Mesendoderm (in vitro differentiated cells): ENCODE data around the gene SV2C.
A peak's percentile ranks its signal among the peaks of the same experiment; 100 is the strongest.
"Not testable (repeated sequence)": the region's sequence is repeated elsewhere in the genome, so short reads cannot be mapped to it uniquely, and the experiment has no call there.

Experiments
- DNase-seq: peaks from one replicate; pipeline ENCODE4 v3.0.0; 2013
- H2AK5ac ChIP-seq: 2 replicates; pipeline ENCODE4 v1.6.1; 2013; ENCODE audit warnings: low read length, inconsistent platforms
- H2BK120ac ChIP-seq: 2 replicates; pipeline ENCODE4 v1.6.1; 2013; ENCODE audit warnings: low read depth, mild to moderate bottlenecking, low read length, moderate library complexity, mixed read lengths
- H2BK15ac ChIP-seq: replicated peaks from 2 replicates; pipeline ENCODE4 v1.6.1; 2013; ENCODE audit warnings: low read depth, mild to moderate bottlenecking, moderate library complexity
- H2BK5ac ChIP-seq: 2 replicates; pipeline ENCODE4 v1.6.1; 2013; ENCODE audit warnings: low read length, inconsistent platforms
- H3K18ac ChIP-seq: 2 replicates; pipeline ENCODE4 v1.6.1; 2013; ENCODE audit warnings: mild to moderate bottlenecking, low read length, mixed read lengths
- H3K23ac ChIP-seq: one replicate; pipeline ENCODE4 v1.6.1; 2013; ENCODE audit warnings: low read length
- H3K27ac ChIP-seq: 2 replicates; pipeline ENCODE4 v1.5.1; 2013; ENCODE audit warnings: low read depth, mild to moderate bottlenecking, inconsistent platforms, low read length, moderate library complexity
- H3K27me3 ChIP-seq: 2 replicates; pipeline ENCODE4 v1.6.1; 2013; ENCODE audit warnings: low read length, control low read depth, mild to moderate bottlenecking, inconsistent platforms; ENCODE audit not compliant: insufficient read depth, poor library complexity
- H3K36me3 ChIP-seq: 2 replicates; pipeline ENCODE4 v1.6.1; 2013; ENCODE audit warnings: low read length, inconsistent platforms; ENCODE audit not compliant: control insufficient read depth, insufficient read depth
- H3K4ac ChIP-seq: one replicate; pipeline ENCODE4 v1.6.1; 2013; ENCODE audit warnings: low read depth, mild to moderate bottlenecking, low read length, moderate library complexity
- H3K4me1 ChIP-seq: 2 replicates; pipeline ENCODE4 v1.6.1; 2013; ENCODE audit warnings: low read depth, low read length, inconsistent platforms; ENCODE audit not compliant: control insufficient read depth
- H3K4me2 ChIP-seq: 2 replicates; pipeline ENCODE4 v1.6.1; 2013; ENCODE audit warnings: low read length
- H3K4me3 ChIP-seq: 2 replicates; pipeline ENCODE4 v1.5.1; 2013; ENCODE audit warnings: mild to moderate bottlenecking, low read length
- H3K56ac ChIP-seq: one replicate; pipeline ENCODE4 v1.6.1; 2013; ENCODE audit warnings: low read length
- H3K79me1 ChIP-seq: 2 replicates; pipeline ENCODE4 v1.6.1; 2013; ENCODE audit warnings: low read length, inconsistent platforms
- H3K79me2 ChIP-seq: 2 replicates; pipeline ENCODE4 v1.6.1; 2013; ENCODE audit warnings: mild to moderate bottlenecking, low read length; ENCODE audit not compliant: control insufficient read depth, insufficient read depth
- H3K9ac ChIP-seq: 2 replicates; pipeline ENCODE4 v1.6.1; 2013; ENCODE audit warnings: low read length, inconsistent platforms
- H4K5ac ChIP-seq: one replicate; pipeline ENCODE4 v1.6.1; 2013; ENCODE audit warnings: low read length
- H4K8ac ChIP-seq: one replicate; pipeline ENCODE4 v1.6.1; 2013; ENCODE audit warnings: low read depth, mild to moderate bottlenecking, control low read depth, low read length, moderate library complexity
- WGBS: extraction: QIAGEN DNeasy Blood & Tissue Kit; methylation state at CpG from one replicate; pipeline ENCODE4 v1.1.7; 2013; ENCODE audit warnings: low lambda C conversion rate, missing lambda C conversion rate; ENCODE audit not compliant: insufficient coverage; ENCODE audit errors: extremely low coverage; 5-methylcytosine and 5-hydroxymethylcytosine counted together

The SV2C gene

GRCh38 chr5:76367623-76368371, 284.6 kb downstream of the SV2C start:
- H3K36me3 ChIP-seq = no peaks in the 10 kb centered on the region
- no peak overlapping the region for H3K4ac ChIP-seq
- H3K18ac ChIP-seq = no peak overlapping the region
- H3K23ac ChIP-seq = no peak overlapping the region
- no peak overlapping the region for H2BK5ac ChIP-seq
- H3K4me1 ChIP-seq = peaks cover 3% of the 10 kb centered on the region
- H3K27ac ChIP-seq = no peak overlapping the region
- H3K4me3 ChIP-seq = no peak overlapping the region
- DNase-seq = peak; percentile 83
- no peaks in the 10 kb centered on the region for H3K79me1 ChIP-seq
- H4K5ac ChIP-seq = no peak overlapping the region
- H2BK120ac ChIP-seq = no peak overlapping the region
- no peak overlapping the region for H3K56ac ChIP-seq
- no peaks in the 10 kb centered on the region for H3K79me2 ChIP-seq
- WGBS = no CpG with 5 or more reads among the region's 6 CpGs
- no peak overlapping the region for H3K9ac ChIP-seq
- no peak overlapping the region for H4K8ac ChIP-seq
- no peak overlapping the region for H3K4me2 ChIP-seq
- H2AK5ac ChIP-seq = no peak overlapping the region
- no peaks in the 10 kb centered on the region for H3K27me3 ChIP-seq
- H2BK15ac ChIP-seq = no peak overlapping the region

- WGBS = no CpG with 5 or more reads among the region's 1 CpG
- Histone ChIP-seq H3K79me2 (no peaks in the 10 kb centered on the region), H4K8ac (no peak overlapping the region), H3K4me1 (peaks cover 4% of the 10 kb centered on the region), H3K18ac (no peak overlapping the region), H3K4ac (no peak overlapping the region), H2BK15ac (no peak overlapping the region), H3K23ac (no peak overlapping the region), H3K56ac (no peak overlapping the region), H3K9ac (no peak overlapping the region), H3K79me1 (no peaks in the 10 kb centered on the region), H2AK5ac (no peak overlapping the region), H3K27me3 (no peaks in the 10 kb centered on the region), H3K36me3 (no peaks in the 10 kb centered on the region), H2BK5ac (no peak overlapping the region), H3K4me2 (no peak overlapping the region), H3K4me3 (no peak overlapping the region), H2BK120ac (no peak overlapping the region), H3K27ac (no peak overlapping the region), H4K5ac (no peak overlapping the region)
- DNase-seq = no peak
Observed at GRCh38 chr5:76368941-76369340, 285.8 kb downstream of the SV2C start.

- H3K4me3 ChIP-seq, H3K79me2 ChIP-seq, H3K36me3 ChIP-seq, H2AK5ac ChIP-seq, H2BK5ac ChIP-seq, H3K18ac ChIP-seq, H3K4me1 ChIP-seq, H3K27ac ChIP-seq, H3K4me2 ChIP-seq, H3K23ac ChIP-seq, DNase-seq, H4K5ac ChIP-seq, H4K8ac ChIP-seq, H3K27me3 ChIP-seq, H3K56ac ChIP-seq, H3K79me1 ChIP-seq, H2BK120ac ChIP-seq, H3K4ac ChIP-seq, H3K9ac ChIP-seq, H2BK15ac ChIP-seq: not testable (repeated sequence)
- no CpG with 5 or more reads among the region's 8 CpGs for WGBS
Observed at GRCh38 chr5:76369668-76370067, 286.5 kb downstream of the SV2C start.

- no peak overlapping the region for H3K56ac ChIP-seq
- H3K4me2 ChIP-seq = no peak overlapping the region
- no peak overlapping the region for H2AK5ac ChIP-seq
- WGBS = no CpG with 5 or more reads among the region's 2 CpGs
- peak; percentile 14 for DNase-seq
- H3K23ac ChIP-seq = no peak overlapping the region
- H4K5ac ChIP-seq = no peak overlapping the region
- no peak overlapping the region for H2BK5ac ChIP-seq
- no peaks in the 10 kb centered on the region for H3K36me3 ChIP-seq
- no peak overlapping the region for H4K8ac ChIP-seq
- H3K27me3 ChIP-seq = no peaks in the 10 kb centered on the region
- H3K9ac ChIP-seq = no peak overlapping the region
- H2BK15ac ChIP-seq = no peak overlapping the region
- peaks cover 4% of the 10 kb centered on the region for H3K4me1 ChIP-seq
- no peak overlapping the region for H3K4me3 ChIP-seq
- H3K79me1 ChIP-seq = no peaks in the 10 kb centered on the region
- H2BK120ac ChIP-seq = no peak overlapping the region
- no peak overlapping the region for H3K27ac ChIP-seq
- no peaks in the 10 kb centered on the region for H3K79me2 ChIP-seq
- no peak overlapping the region for H3K4ac ChIP-seq
- H3K18ac ChIP-seq = no peak overlapping the region
Observed at GRCh38 chr5:76371960-76372322, 288.8 kb downstream of the SV2C start.

GRCh38 chr5:76372323-76373054, 289.3 kb downstream of the SV2C start:
- no peaks in the 10 kb centered on the region for H3K79me2 ChIP-seq
- H3K18ac ChIP-seq = no peak overlapping the region
- WGBS = no CpG with 5 or more reads among the region's 11 CpGs
- H2BK15ac ChIP-seq = no peak overlapping the region
- no peak overlapping the region for H3K23ac ChIP-seq
- H2BK5ac ChIP-seq = no peak overlapping the region
- no peaks in the 10 kb centered on the region for H3K79me1 ChIP-seq
- H2AK5ac ChIP-seq = no peak overlapping the region
- H3K4me2 ChIP-seq = no peak overlapping the region
- H2BK120ac ChIP-seq = no peak overlapping the region
- no peak overlapping the region for H3K4me3 ChIP-seq
- H3K9ac ChIP-seq = no peak overlapping the region
- H4K8ac ChIP-seq = no peak overlapping the region
- H3K36me3 ChIP-seq = no peaks in the 10 kb centered on the region
- H3K56ac ChIP-seq = peak overlapping the region; percentile 62
- no peak overlapping the region for H3K27ac ChIP-seq
- H3K4ac ChIP-seq = no peak overlapping the region
- H3K4me1 ChIP-seq = peaks cover 4% of the 10 kb centered on the region
- peak; percentile 88 for DNase-seq
- H3K27me3 ChIP-seq = no peaks in the 10 kb centered on the region
- no peak overlapping the region for H4K5ac ChIP-seq
